Osteocyte (in vitro differentiated cells): ENCODE data around the gene RALA. TPM values are rescaled to one million over a fixed set of nuclear protein-coding genes. Genes with fewer than 3 reads are reported as not detected.

Source experiments
- DNase-seq: peaks from one replicate; pipeline ENCODE4 v3.0.0; 2021; ENCODE audit warnings: mixed read lengths; ENCODE audit not compliant: unreplicated experiment; ENCODE audit errors: extremely low spot score
- H3K27ac Mint-ChIP-seq: one replicate; pipeline ENCODE4 v1.8.0; 2021; ENCODE audit warnings: mild to moderate bottlenecking, mixed read lengths; ENCODE audit not compliant: unreplicated experiment
- H3K27me3 Mint-ChIP-seq: one replicate; pipeline ENCODE4 v1.8.0; 2021; ENCODE audit warnings: mixed read lengths; ENCODE audit not compliant: unreplicated experiment
- H3K36me3 Mint-ChIP-seq: one replicate; pipeline ENCODE4 v1.8.0; 2021; ENCODE audit warnings: mixed read lengths; ENCODE audit not compliant: unreplicated experiment
- H3K4me1 Mint-ChIP-seq: one replicate; pipeline ENCODE4 v1.8.0; 2021; ENCODE audit warnings: mixed read lengths; ENCODE audit not compliant: unreplicated experiment
- H3K4me3 Mint-ChIP-seq: one replicate; pipeline ENCODE4 v1.8.0; 2021; ENCODE audit warnings: mild to moderate bottlenecking, moderate library complexity, mixed read lengths; ENCODE audit not compliant: unreplicated experiment
- H3K9me3 Mint-ChIP-seq: one replicate; pipeline ENCODE4 v1.8.0; 2021; ENCODE audit warnings: mixed read lengths; ENCODE audit not compliant: unreplicated experiment
- CTCF ChIP-seq: fragments of 200-600 bp; sonication (generic); IDR thresholded peaks from 2 replicates; pipeline ENCODE4 v1.5.0; 2021; ENCODE audit warnings: antibody characterized with exemption, mild to moderate bottlenecking, moderate library complexity
- total RNA-seq: library from RNA; stranded (reverse); gene quantifications from 2 replicates; pipeline ENCODE4 v1.2.1, GENCODE V29; 2021

RALA gene
- total RNA-seq, 1 donor from 2014 or later = 30.5 TPM

DNA sequence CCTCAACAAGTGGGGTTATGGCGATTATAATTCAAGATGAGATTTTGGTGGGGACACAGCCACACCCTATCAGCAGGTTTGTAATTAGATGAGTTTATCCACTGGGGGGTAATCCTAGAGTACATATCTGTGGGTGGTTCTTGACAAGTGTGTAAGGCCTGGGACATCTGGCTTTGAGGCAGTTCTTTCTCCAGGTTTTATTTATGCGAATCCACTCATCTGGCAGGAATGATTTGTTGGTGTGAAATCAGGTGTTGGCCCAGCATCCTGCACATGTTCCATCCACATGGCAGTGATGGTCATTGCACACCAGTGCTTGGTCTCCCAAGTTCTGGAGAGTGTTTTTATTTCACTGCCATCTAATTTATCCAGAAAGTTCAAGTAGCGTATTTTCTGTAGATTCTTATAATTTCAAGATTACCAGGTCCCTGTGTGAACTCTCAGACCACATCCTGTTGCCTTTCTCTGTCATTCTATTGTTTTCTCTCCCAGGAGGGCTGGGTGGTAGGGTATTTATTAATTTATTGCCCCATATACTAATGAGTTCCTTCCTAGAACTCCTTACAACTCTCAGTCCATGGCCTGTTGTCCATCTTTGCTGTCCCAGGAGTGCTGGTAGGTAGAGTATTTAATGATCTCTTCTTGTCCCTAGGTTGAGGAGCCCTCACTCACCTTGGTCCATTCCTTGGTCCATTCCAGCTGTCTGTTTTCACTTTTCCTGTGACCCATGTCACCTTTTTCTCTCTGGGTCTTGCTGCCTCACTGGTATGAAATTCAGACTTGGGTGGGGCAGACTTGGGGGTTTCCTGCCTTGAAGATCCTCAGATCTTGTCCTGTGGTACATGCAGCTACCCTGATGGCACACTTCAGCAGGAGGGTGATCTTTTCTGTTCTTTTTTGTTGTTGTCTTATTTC is 10.4 kb downstream of the RALA start:
- DNase-seq = no peak
- Mint-ChIP-seq H3K4me1 (peaks cover 14% of the 10 kb centered on the region), H3K36me3 (peaks cover 24% of the 10 kb centered on the region), H3K9me3 (no peaks in the 10 kb centered on the region), H3K27ac (peak overlapping the region; percentile 42), H3K27me3 (no peaks in the 10 kb centered on the region), H3K4me3 (no peak overlapping the region)
- TF ChIP-seq CTCF = no peak

DNA sequence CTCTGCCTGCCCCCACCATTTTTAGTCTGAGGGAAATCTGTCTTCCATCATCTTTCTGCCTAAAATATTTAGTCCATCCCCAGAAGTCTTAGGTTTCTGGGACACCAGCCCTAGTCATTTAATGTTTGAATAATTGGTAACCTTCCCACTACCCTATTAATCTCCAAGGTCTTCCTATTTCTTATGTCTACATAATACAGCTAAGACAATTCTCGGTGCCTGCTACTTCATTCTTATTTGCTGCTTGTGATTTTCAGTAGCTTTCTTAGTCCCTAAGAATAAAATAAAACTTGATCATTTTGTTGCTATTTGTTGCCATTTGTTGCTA is 11.1 kb downstream of the RALA start:
- peaks cover 14% of the 10 kb centered on the region for H3K4me1 Mint-ChIP-seq

DNA sequence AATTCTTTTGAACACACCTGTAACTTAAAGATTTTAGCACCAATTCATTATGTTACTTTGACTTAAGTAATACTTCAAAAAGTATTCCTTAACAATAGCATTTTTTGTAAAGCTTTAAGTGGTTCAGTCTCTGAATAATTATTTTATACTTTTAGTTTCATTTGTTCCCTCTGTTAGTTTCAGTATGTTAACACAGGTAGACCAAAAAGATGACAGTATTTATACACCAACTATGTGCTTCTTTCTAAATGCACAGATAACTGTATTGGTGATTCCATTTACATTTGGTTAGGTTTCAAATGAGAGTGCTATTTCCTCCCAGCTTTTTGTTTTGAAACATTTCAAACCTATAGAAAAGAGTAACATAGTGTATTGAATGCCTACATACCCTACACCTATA is 14.0 kb downstream of the RALA start:
- DNase-seq = no peak
- Mint-ChIP-seq H3K4me3 (no peak overlapping the region), H3K36me3 (peaks cover 12% of the 10 kb centered on the region), H3K27me3 (no peaks in the 10 kb centered on the region), H3K27ac (no peak overlapping the region), H3K9me3 (no peaks in the 10 kb centered on the region), H3K4me1 (peaks cover 17% of the 10 kb centered on the region)
- no peak for TF ChIP-seq CTCF

More for the DNA sequence above, 11.1 kb downstream of the RALA start:
- DNase-seq = no peak
- no peak for TF ChIP-seq CTCF
- peak overlapping the region; percentile 42 for H3K27ac Mint-ChIP-seq
- peaks cover 24% of the 10 kb centered on the region for H3K36me3 Mint-ChIP-seq
- H3K9me3 Mint-ChIP-seq = no peaks in the 10 kb centered on the region
- no peaks in the 10 kb centered on the region for H3K27me3 Mint-ChIP-seq
- no peak overlapping the region for H3K4me3 Mint-ChIP-seq

DNA sequence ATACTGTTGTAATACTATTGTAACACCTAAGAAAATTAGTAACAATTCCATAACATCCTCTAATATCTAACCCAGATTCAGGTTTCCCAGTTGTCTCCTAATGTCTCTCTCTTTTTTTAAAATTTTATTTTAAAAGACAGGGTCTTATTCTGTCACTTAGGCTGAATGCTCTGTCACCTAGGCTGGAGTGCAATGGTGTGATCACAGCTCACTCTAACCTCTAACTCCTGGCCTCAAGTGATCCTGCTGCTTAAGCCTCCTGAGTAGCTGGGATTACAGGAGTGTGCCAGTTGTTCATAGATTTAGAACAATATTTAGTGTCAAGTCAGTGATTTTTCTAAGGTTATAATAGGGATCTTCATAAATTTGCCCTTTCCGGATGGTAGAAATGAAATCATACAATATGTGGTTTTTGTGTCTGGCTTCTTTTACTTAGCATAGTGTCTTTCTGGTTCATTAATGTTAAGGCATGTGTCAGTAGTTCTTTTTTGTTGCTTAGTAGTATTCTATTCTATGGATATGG is 14.7 kb downstream of the RALA start:
- DNase-seq = no peak
- H3K27me3 Mint-ChIP-seq = no peaks in the 10 kb centered on the region
- peaks cover 11% of the 10 kb centered on the region for H3K36me3 Mint-ChIP-seq
- no peak for TF ChIP-seq CTCF
- H3K9me3 Mint-ChIP-seq = no peaks in the 10 kb centered on the region
- H3K27ac Mint-ChIP-seq = no peak overlapping the region
- peaks cover 17% of the 10 kb centered on the region for H3K4me1 Mint-ChIP-seq
- H3K4me3 Mint-ChIP-seq = no peak overlapping the region

GRCh38 chr7:39642896-39643295 is 19.5 kb downstream of the RALA start:
- Mint-ChIP-seq H3K4me3 (no peak overlapping the region), H3K9me3 (no peaks in the 10 kb centered on the region), H3K27ac (no peak overlapping the region), H3K36me3 (no peaks in the 10 kb centered on the region), H3K27me3 (no peaks in the 10 kb centered on the region), H3K4me1 (peaks cover 21% of the 10 kb centered on the region)
- DNase-seq = no peak
- TF ChIP-seq CTCF = no peak
